Activated T-helper 17 cell treated with anti-CD3 and anti-CD28 coated beads, Interleukin-2, amount 50 U/mL, for 72 hours (primary cell): ENCODE data around the gene ZBTB44. TPM values are rescaled to one million over a fixed set of nuclear protein-coding genes. Genes with fewer than 3 reads are reported as not detected.
"Not testable (repeated sequence)": the region's sequence is repeated elsewhere in the genome, so short reads cannot be mapped to it uniquely, and the experiment has no call there.

Experiments used
- ATAC-seq: fragments of 150-1000 bp; cut with Tn5 transposase; replicated peaks from 2 replicates; pipeline ENCODE4 v1.10.0; 2021; ENCODE audit warnings: mild to moderate bottlenecking, moderate library complexity
- H3K27ac Mint-ChIP-seq: one replicate; pipeline ENCODE4 v1.8.0; 2022; ENCODE audit warnings: mixed read lengths
- H3K27me3 Mint-ChIP-seq: one replicate; pipeline ENCODE4 v1.8.0; 2022; ENCODE audit warnings: mixed read lengths
- H3K36me3 Mint-ChIP-seq: one replicate; pipeline ENCODE4 v1.8.0; 2022; ENCODE audit warnings: low read depth, mild to moderate bottlenecking, mixed read lengths
- H3K4me1 Mint-ChIP-seq: one replicate; pipeline ENCODE4 v1.8.0; 2022; ENCODE audit warnings: mixed read lengths
- H3K4me3 Mint-ChIP-seq: one replicate; pipeline ENCODE4 v1.8.0; 2022; ENCODE audit warnings: mild to moderate bottlenecking, mixed read lengths
- H3K9me3 Mint-ChIP-seq: one replicate; pipeline ENCODE4 v1.8.0; 2022; ENCODE audit warnings: mixed read lengths
- total RNA-seq, 2 donors: library from RNA; stranded (reverse); gene quantifications; one replicate each; pipeline ENCODE4 v1.2.3, GENCODE V29; 2022

ZBTB44 gene
- total RNA-seq, 2 donors from 2014 or later = 49.6 to 49.7 TPM

DNA sequence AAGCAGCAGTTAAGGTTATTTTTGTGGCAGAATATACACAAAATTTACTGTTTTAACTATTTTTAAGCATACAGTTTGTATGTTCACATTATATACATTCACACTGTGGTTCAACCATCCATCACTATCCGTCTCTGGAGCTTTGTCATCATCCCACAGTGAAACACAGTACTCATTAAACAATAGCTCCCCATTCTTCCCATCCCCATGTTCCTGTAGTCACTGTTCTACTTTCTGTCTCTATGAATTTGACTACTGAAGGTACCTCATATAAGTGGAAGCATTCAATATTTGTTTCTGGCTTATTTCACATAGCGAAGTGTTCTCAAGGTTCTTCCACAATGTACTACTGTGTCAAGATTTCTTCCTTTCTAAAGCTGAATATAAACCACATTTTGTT is 32.6 kb downstream of the ZBTB44 start:
- no peak overlapping the region for H3K27ac Mint-ChIP-seq
- ATAC-seq = no peak
- H3K36me3 Mint-ChIP-seq = peaks cover 49% of the 10 kb centered on the region
- no peak overlapping the region for H3K4me3 Mint-ChIP-seq
- no peaks in the 10 kb centered on the region for H3K27me3 Mint-ChIP-seq
- peaks cover 9% of the 10 kb centered on the region for H3K9me3 Mint-ChIP-seq
- peaks cover 23% of the 10 kb centered on the region for H3K4me1 Mint-ChIP-seq

DNA sequence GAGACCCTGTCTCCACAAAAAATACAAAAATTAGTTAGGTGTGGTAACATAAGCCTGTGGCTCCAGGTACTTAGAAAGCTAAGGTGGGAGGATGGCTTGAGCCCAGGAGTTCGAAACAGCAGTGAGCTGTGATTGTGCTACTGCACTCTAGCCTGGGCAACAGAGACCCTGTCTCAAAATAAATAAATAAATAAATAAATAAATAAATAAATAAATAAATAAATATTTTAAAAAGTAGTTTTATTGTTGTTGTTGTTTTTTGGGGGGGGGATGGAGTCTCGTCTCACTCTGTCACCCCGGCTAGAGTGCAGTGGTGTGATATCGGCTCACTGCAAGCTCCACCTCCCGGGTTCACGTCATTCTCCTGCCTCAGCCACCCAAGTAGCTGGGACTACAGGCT is 33.4 kb downstream of the ZBTB44 start:
- Mint-ChIP-seq H3K4me1 (peaks cover 21% of the 10 kb centered on the region), H3K36me3 (peaks cover 42% of the 10 kb centered on the region)
- not testable (repeated sequence) for H3K27me3 Mint-ChIP-seq, H3K27ac Mint-ChIP-seq, H3K9me3 Mint-ChIP-seq, H3K4me3 Mint-ChIP-seq, ATAC-seq

DNA sequence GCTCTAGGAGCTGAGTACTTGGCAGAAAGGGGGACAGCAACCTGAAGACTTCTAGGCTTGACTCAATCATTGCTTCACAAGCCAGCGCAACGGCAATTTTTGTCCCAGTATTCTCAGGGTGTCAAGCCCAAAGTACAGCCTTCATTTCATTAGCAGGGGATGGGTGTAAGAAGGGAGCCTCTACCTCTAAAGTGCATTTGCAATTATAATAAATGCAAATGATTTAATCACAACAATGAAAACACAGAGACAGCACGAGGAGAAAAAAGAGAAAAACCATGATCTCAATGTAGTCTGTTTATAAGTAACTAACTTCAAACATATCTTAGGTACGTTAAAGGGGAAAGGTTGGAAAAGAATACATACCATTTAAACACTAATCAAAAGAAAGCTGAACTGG is 34.7 kb downstream of the ZBTB44 start:
- peaks cover 9% of the 10 kb centered on the region for H3K9me3 Mint-ChIP-seq
- peak overlapping the region; percentile 5 for H3K27ac Mint-ChIP-seq
- no peak for ATAC-seq
- H3K4me1 Mint-ChIP-seq = peaks cover 16% of the 10 kb centered on the region
- no peaks in the 10 kb centered on the region for H3K27me3 Mint-ChIP-seq
- H3K4me3 Mint-ChIP-seq = no peak overlapping the region
- peaks cover 32% of the 10 kb centered on the region for H3K36me3 Mint-ChIP-seq

DNA sequence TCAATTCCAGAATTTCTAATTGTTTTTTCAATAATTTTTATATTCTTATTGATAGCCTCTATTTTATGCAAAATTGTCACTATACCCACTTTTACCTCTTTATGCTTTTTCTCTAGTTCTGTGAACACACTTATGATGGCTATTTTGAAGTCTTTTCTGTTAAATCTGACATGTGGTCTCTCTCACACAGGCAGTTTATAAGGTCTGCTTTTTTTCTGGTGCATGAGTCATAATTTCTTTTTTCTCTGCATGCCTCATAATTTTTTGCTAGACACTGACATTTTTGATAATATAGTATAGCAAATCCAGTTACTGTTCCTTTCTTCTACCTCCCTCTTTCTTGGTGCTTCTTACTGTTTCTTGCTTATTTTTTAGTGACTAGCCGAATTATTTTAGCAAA is 36.0 kb downstream of the ZBTB44 start:
- Mint-ChIP-seq H3K36me3 (peaks cover 29% of the 10 kb centered on the region), H3K4me3 (no peak overlapping the region), H3K9me3 (peaks cover 9% of the 10 kb centered on the region), H3K4me1 (peaks cover 20% of the 10 kb centered on the region), H3K27me3 (no peaks in the 10 kb centered on the region), H3K27ac (no peak overlapping the region)
- no peak for ATAC-seq

DNA sequence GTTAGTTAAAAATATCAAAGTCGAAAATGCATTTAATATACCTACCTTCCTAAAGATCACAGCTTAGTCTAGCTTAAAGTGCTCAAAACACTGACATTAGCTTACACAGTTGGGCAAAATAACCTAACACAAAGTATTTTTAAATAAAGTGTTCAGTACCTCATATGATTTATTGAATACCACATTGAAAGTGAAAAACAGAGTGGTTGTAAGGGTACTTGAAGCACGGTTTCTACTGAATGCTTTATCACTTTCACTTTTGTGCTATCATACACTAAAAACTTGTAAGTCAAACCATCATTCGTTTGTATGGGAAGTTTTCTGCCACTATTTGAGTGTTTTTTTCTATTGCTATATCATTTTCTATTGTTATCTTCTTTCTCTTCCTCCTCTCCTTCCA is 36.6 kb downstream of the ZBTB44 start:
- no peaks in the 10 kb centered on the region for H3K27me3 Mint-ChIP-seq
- no peak overlapping the region for H3K4me3 Mint-ChIP-seq
- peaks cover 9% of the 10 kb centered on the region for H3K9me3 Mint-ChIP-seq
- H3K4me1 Mint-ChIP-seq = peaks cover 20% of the 10 kb centered on the region
- peak; percentile 38 for ATAC-seq
- H3K27ac Mint-ChIP-seq = no peak overlapping the region
- H3K36me3 Mint-ChIP-seq = peaks cover 25% of the 10 kb centered on the region

DNA sequence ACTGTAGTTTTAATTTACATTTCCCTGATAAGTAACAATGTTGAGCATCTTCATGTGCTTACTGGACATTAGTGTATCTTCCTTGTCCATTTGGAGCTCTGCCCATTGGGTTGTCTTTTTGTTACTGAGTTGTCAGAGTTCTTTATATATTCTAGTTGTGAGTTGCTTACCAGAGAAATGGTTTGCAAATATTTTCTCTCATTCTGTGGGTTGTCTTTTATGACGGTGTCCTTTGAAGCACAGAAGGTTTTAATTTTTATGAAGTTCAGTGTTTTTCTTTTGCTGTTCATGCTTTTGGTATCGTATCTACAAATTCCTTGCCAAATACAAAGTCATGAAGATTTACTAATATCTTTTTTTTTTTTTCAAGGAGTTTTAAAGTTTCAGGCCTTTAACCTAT is 42.4 kb downstream of the ZBTB44 start:
- peaks cover 4% of the 10 kb centered on the region for H3K4me1 Mint-ChIP-seq
- no peak overlapping the region for H3K27ac Mint-ChIP-seq
- H3K27me3 Mint-ChIP-seq = no peaks in the 10 kb centered on the region

DNA sequence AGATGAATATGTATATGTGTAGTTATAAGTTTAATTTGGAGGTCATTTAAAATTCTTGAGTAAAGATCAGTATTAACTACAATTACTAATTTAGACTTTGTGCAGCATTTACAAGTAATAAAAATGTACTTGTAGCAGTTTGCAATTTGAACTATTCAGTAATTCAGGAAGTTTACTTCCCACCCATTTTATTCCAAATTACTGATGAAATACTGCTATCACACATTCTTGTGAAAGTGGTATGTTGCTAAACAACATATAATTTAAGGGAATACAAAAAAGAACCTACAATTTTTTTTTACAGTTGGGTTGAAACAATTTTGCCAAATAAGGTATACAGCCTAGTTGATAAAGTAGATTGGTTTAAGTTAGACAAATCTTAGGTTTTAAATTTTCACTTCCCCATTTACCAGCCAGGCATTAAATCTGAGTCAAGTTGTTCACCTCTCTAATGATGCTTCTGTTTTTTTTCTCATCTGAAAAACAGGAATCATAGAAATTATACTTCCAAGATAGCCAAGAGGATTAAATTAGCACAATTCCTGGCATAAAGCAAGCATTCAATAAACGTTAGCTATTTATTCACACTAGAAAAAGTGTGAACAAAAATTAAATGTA is 45.3 kb downstream of the ZBTB44 start:
- Mint-ChIP-seq H3K9me3 (no peaks in the 10 kb centered on the region), H3K27ac (no peak overlapping the region), H3K27me3 (no peaks in the 10 kb centered on the region), H3K4me3 (no peak overlapping the region), H3K4me1 (peaks cover 5% of the 10 kb centered on the region), H3K36me3 (peaks cover 59% of the 10 kb centered on the region)
- no peak for ATAC-seq

More for the DNA sequence above, 42.4 kb downstream of the ZBTB44 start:
- Mint-ChIP-seq H3K4me3 (no peak overlapping the region), H3K36me3 (peaks cover 38% of the 10 kb centered on the region), H3K9me3 (no peaks in the 10 kb centered on the region)
- ATAC-seq = no peak

DNA sequence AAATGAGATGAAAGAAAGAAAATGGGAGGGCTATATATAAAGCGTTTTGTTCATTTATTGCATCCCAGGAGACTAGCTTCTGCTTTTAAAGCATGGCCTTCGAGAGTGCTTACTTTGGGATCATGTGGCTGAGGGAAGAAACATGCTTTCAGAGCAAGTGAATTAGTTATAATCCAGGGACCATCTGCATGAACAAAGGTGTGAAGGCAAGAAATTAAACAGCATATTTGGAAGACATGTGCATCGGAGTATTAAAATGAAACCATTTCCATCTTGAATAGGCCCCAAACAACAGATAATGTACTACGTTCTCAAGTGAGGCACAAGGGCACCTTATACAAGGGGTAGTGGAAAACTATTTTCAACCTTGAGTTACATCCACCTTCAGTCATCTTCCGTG is 51.4 kb downstream of the ZBTB44 start:
- H3K4me3 Mint-ChIP-seq = no peak overlapping the region
- ATAC-seq = no peak
- peaks cover 15% of the 10 kb centered on the region for H3K4me1 Mint-ChIP-seq
- no peak overlapping the region for H3K27ac Mint-ChIP-seq
- no peaks in the 10 kb centered on the region for H3K27me3 Mint-ChIP-seq
- H3K9me3 Mint-ChIP-seq = peaks cover 3% of the 10 kb centered on the region
- H3K36me3 Mint-ChIP-seq = peaks cover 90% of the 10 kb centered on the region

DNA sequence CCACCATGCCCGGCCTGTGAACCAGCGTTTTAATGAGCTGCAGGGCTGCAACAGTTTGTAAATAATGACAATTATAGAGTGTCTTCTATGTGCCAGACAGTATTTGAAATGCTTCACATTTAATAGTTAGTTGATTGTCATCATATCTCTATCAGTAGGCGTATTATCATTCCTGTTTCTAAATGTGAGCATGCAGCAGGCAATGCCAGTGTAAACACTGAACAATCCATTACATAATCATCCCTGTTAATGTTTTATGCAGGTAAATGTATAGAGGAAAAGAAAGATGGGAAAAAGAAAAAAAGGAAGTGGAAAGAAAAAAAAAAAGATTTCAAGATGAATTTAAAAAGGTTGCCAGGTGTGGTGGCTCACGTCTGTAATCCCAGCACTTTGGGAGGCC is 52.3 kb downstream of the ZBTB44 start:
- H3K36me3 Mint-ChIP-seq = peaks cover 90% of the 10 kb centered on the region

DNA sequence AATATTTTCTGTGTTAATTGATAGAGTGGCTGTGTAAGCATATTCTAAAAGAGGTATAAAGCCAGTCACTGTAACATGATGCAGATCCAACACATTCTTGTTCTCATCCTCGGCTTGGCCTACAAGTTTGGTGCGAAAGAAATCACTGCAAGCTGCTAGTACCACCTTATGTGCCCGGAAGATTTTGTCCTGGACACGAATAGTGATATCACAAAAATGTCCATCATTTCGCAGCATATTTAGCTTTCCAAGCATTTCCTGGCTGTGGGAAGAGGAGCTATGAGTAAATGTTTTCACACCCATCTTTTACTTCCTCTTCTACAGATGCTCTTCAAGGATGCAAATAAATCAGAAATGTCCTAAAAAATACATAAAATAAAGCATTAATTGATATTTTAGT is 53.1 kb downstream of the ZBTB44 start:
- ATAC-seq = no peak
- no peak overlapping the region for H3K4me3 Mint-ChIP-seq
- H3K4me1 Mint-ChIP-seq = peaks cover 15% of the 10 kb centered on the region
- peaks cover 3% of the 10 kb centered on the region for H3K9me3 Mint-ChIP-seq
- no peak overlapping the region for H3K27ac Mint-ChIP-seq
- H3K27me3 Mint-ChIP-seq = no peaks in the 10 kb centered on the region
- peaks cover 97% of the 10 kb centered on the region for H3K36me3 Mint-ChIP-seq

More for the DNA sequence above, 52.3 kb downstream of the ZBTB44 start:
- H3K27ac Mint-ChIP-seq = no peak overlapping the region
- H3K4me1 Mint-ChIP-seq = peaks cover 15% of the 10 kb centered on the region
- peaks cover 3% of the 10 kb centered on the region for H3K9me3 Mint-ChIP-seq
- H3K27me3 Mint-ChIP-seq = no peaks in the 10 kb centered on the region
- H3K4me3 Mint-ChIP-seq = no peak overlapping the region
- no peak for ATAC-seq

DNA sequence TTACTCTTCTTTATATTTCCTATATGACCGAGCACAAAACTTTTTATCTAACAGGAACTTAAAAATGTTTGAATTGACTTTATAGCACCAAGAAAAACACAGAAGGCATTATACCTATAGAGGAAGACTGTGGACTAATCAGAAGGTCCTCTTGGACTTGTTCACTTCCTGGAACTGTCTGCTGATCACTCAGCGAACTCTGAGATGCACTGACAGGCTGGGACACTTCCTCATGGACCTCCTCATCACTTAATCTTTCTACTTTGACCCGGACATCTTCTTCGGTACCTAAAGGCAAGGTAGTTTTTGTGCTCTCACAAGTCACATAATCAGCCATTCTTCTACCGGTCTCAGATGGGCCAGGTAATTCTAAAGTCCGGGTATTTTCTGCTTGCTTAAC is 54.0 kb downstream of the ZBTB44 start:
- H3K9me3 Mint-ChIP-seq = peaks cover 3% of the 10 kb centered on the region
- no peaks in the 10 kb centered on the region for H3K27me3 Mint-ChIP-seq
- peaks cover 17% of the 10 kb centered on the region for H3K4me1 Mint-ChIP-seq
- peaks cover 99% of the 10 kb centered on the region for H3K36me3 Mint-ChIP-seq
- ATAC-seq = no peak
- H3K4me3 Mint-ChIP-seq = no peak overlapping the region
- H3K27ac Mint-ChIP-seq = no peak overlapping the region

DNA sequence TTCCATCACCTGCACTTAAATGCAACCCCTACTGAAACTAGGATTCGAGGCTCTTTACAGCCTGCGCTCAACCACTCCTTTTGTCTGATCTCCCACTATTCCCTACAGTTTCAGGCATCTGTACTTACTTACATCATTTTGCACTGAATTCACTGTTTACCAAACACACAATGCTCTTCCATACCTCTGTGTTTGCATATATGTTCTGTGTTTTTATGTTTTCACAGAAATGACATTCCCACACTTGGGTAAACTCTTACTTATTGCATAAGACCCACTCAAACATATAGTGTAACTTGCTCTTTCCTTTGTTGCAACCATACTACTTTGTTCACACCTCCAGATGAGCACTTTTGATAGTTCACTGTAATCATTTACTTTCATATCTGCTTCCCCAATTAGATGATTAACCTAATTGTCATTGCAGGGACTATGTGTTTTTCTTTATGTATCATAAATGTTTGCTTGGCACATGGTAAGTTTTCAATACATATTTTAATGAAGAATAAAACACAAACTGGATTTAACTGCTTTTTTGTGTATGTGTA is 54.6 kb downstream of the ZBTB44 start:
- peaks cover 99% of the 10 kb centered on the region for H3K36me3 Mint-ChIP-seq

DNA sequence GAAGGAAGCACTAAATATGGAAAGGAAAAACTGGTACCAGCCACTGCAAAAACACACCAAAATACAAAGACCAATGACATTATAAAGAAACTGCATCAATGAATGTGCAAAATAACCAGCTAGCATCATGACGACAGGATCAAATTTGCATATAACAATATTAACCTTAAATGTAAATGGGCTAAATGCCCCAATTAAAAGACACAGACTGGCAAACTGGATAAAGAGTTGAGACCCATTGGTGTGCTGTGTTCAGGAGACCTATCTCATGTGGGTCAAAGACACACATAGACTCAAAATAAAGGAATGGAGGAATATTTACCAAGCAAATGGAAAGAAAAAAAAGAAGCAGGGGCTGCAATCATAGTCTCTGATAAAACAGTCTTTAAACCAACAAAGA is 63.0 kb downstream of the ZBTB44 start:
- peaks cover 13% of the 10 kb centered on the region for H3K9me3 Mint-ChIP-seq
- H3K36me3 Mint-ChIP-seq = peaks cover 42% of the 10 kb centered on the region
- H3K4me3 Mint-ChIP-seq, ATAC-seq, H3K27me3 Mint-ChIP-seq, H3K27ac Mint-ChIP-seq: not testable (repeated sequence)
- peaks cover 23% of the 10 kb centered on the region for H3K4me1 Mint-ChIP-seq

More for the DNA sequence above, 54.6 kb downstream of the ZBTB44 start:
- peaks cover 6% of the 10 kb centered on the region for H3K9me3 Mint-ChIP-seq
- H3K4me3 Mint-ChIP-seq = no peak overlapping the region
- no peak for ATAC-seq
- H3K4me1 Mint-ChIP-seq = peaks cover 17% of the 10 kb centered on the region
- H3K27me3 Mint-ChIP-seq = no peaks in the 10 kb centered on the region
- H3K27ac Mint-ChIP-seq = no peak overlapping the region

DNA sequence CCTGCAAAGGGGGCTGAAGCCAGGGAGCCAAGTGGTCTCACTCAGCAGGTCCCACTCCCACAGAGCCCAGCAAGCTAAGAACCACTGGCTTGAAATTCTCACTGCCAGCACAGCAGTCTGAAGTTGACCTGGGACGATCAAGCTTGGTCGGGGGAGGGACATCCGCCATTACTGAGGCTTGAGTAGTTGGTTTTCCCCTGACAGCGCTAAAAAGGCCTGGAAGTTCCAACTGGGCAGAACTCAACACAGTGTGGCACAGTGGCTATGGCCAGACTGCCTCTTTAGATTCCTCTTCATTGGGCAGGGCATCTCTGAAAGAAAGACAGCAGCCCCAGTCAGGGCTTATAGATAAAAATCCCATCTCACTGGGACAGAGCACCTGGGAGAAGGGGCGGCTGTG is 64.8 kb downstream of the ZBTB44 start:
- H3K4me1 Mint-ChIP-seq = peaks cover 18% of the 10 kb centered on the region
- H3K9me3 Mint-ChIP-seq, H3K27ac Mint-ChIP-seq, H3K27me3 Mint-ChIP-seq, H3K4me3 Mint-ChIP-seq, ATAC-seq: not testable (repeated sequence)
- peaks cover 33% of the 10 kb centered on the region for H3K36me3 Mint-ChIP-seq

DNA sequence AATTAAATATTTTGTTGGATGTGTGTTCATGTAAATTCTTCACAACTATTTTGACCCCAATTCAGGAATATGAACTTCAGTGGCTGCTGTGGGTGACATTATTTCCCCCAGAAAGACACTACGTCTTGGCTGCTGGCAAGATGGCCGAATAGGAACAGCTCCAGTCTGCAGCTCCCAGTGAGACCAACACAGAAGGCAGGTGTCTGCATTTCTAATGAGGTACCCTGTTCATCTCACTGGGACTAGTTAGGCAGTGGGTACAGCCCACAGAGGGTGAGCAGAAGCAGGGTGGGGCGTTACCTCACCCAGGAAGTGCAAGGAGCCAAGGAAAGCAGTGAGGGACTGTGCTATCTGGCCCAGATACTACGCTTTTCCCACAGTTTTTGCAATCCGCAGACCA is 65.3 kb downstream of the ZBTB44 start:
- H3K9me3 Mint-ChIP-seq = peaks cover 8% of the 10 kb centered on the region
- ATAC-seq = no peak
- H3K27ac Mint-ChIP-seq = no peak overlapping the region
- H3K27me3 Mint-ChIP-seq = no peaks in the 10 kb centered on the region
- H3K4me1 Mint-ChIP-seq = peaks cover 20% of the 10 kb centered on the region
- H3K36me3 Mint-ChIP-seq = peaks cover 28% of the 10 kb centered on the region
- no peak overlapping the region for H3K4me3 Mint-ChIP-seq
